HEK293 (cell line): ENCODE results near the gene SP5.

ENCODE experiments used
- CTCF ChIA-PET: fragments of 350-600 bp; formaldehyde crosslinking; extraction: SDS; loops from one replicate; lab custom pipeline; 2021; ENCODE audit warnings: antibody characterized with exemption; lab: Yijun Ruan, JAX
- POLR2A ChIA-PET: fragments of 300-600 bp; formaldehyde crosslinking; extraction: SDS; loops from one replicate; lab custom pipeline; 2020; ENCODE audit warnings: antibody characterized with exemption, inconsistent platforms; lab: Yijun Ruan, JAX
- H3K27ac ChIP-seq: fragments of 200-500 bp; sonication (Bioruptor generic); 2 replicates; pipeline ENCODE4 v1.5.1; 2014; ENCODE audit warnings: low read depth, low read length, control low read depth, inconsistent platforms; ENCODE audit errors: extremely low read depth
- H3K36me3 ChIP-seq, 2 experiments: fragments of 200-500 bp in 1 of 2; sonication (Bioruptor generic) in 1 of 2; 1 replicate in 1 of 2; 2 replicates in 1 of 2; pipeline ENCODE4 v1.5.1; 2014 to 2017; ENCODE audit warnings: inconsistent platforms in 2 of 2, low read length in 2 of 2; ENCODE audit not compliant: control insufficient read depth in 2 of 2, insufficient read depth in 1 of 2
- H3K4me1 ChIP-seq: fragments of 200-500 bp; sonication (Bioruptor generic); 2 replicates; pipeline ENCODE4 v1.5.1; 2014; ENCODE audit warnings: mild to moderate bottlenecking, low read length, inconsistent platforms; ENCODE audit not compliant: control insufficient read depth, insufficient read depth
- H3K4me3 ChIP-seq: 2 replicates; pipeline ENCODE4 v1.5.1; 2011; ENCODE audit warnings: low read depth, mild to moderate bottlenecking, control low read depth, low read length, moderate library complexity
- H3K9me3 ChIP-seq: fragments of 200-500 bp; sonication (Bioruptor generic); 2 replicates; pipeline ENCODE4 v1.5.1; 2014; ENCODE audit warnings: low read depth, low read length, inconsistent platforms; ENCODE audit not compliant: control insufficient read depth, insufficient read depth
- AEBP2 ChIP-seq: fragments of 450-650 bp; formaldehyde crosslinking; IDR thresholded peaks from 2 replicates; pipeline ENCODE4 v1.5.1; 2016; ENCODE audit warnings: missing biosample characterization, missing genetic modification characterization, borderline replicate concordance
- GLIS1 ChIP-seq: fragments of 450-650 bp; formaldehyde crosslinking; IDR thresholded peaks from 2 replicates; pipeline ENCODE4 v1.5.1; 2016; ENCODE audit warnings: missing biosample characterization, missing genetic modification characterization
- HOXC10 ChIP-seq: sonication (generic); formaldehyde crosslinking; IDR thresholded peaks from 2 replicates; pipeline ENCODE4 v1.8.1; 2023; ENCODE audit warnings: mild to moderate bottlenecking, missing genetic modification reagents
- HOXD13 ChIP-seq: sonication (generic); formaldehyde crosslinking; IDR thresholded peaks from 2 replicates; pipeline ENCODE4 v1.8.0; 2022; ENCODE audit warnings: missing genetic modification reagents, borderline replicate concordance
- KLF9 ChIP-seq: fragments of 450-650 bp; formaldehyde crosslinking; IDR thresholded peaks from 2 replicates; pipeline ENCODE4 v1.5.1; 2016; ENCODE audit warnings: missing biosample characterization, missing genetic modification characterization, low read depth
- OVOL3 ChIP-seq: fragments of 450-650 bp; formaldehyde crosslinking; IDR thresholded peaks from 2 replicates; pipeline ENCODE4 v1.5.1; 2016; ENCODE audit warnings: missing biosample characterization, missing genetic modification characterization
- PRDM2 ChIP-seq: fragments of 450-650 bp; formaldehyde crosslinking; IDR thresholded peaks from 2 replicates; pipeline ENCODE4 v1.5.1; 2016; ENCODE audit warnings: missing biosample characterization, missing genetic modification characterization, borderline replicate concordance
- TRIM28 ChIP-seq: IDR thresholded peaks from 2 replicates; pipeline ENCODE4 v1.6.1; 2011; ENCODE audit warnings: low read length, control low read depth, borderline replicate concordance
- ZBTB10 ChIP-seq: fragments of 450-650 bp; formaldehyde crosslinking; IDR thresholded peaks from 2 replicates; pipeline ENCODE4 v1.5.1; 2016; ENCODE audit warnings: missing biosample characterization, missing genetic modification characterization
- ZBTB7A ChIP-seq: fragments of 450-650 bp; formaldehyde crosslinking; IDR thresholded peaks from 2 replicates; pipeline ENCODE4 v1.5.1; 2016; ENCODE audit warnings: low read depth, missing biosample characterization, missing genetic modification characterization
- ZBTB8A ChIP-seq: fragments of 450-650 bp; formaldehyde crosslinking; IDR thresholded peaks from 2 replicates; pipeline ENCODE4 v1.5.1; 2016; ENCODE audit warnings: missing biosample characterization, missing genetic modification characterization
- ZNF132 ChIP-seq: fragments of 450-650 bp; formaldehyde crosslinking; IDR thresholded peaks from 2 replicates; pipeline ENCODE4 v1.5.1; 2017; ENCODE audit warnings: missing biosample characterization, missing genetic modification characterization, borderline replicate concordance
- ZNF133 ChIP-seq: fragments of 450-650 bp; formaldehyde crosslinking; IDR thresholded peaks from 2 replicates; pipeline ENCODE4 v1.5.1; 2016; ENCODE audit warnings: missing biosample characterization, missing genetic modification characterization
- ZNF146 ChIP-seq: fragments of 450-650 bp; formaldehyde crosslinking; IDR thresholded peaks from 2 replicates; pipeline ENCODE4 v1.5.1; 2016; ENCODE audit warnings: missing biosample characterization, missing genetic modification characterization
- ZNF184 ChIP-seq: fragments of 450-650 bp; IDR thresholded peaks from 2 replicates; pipeline ENCODE4 v1.5.1; 2018; ENCODE audit warnings: missing biosample characterization, mild to moderate bottlenecking, missing genetic modification characterization
- ZNF214 ChIP-seq: fragments of 450-650 bp; formaldehyde crosslinking; IDR thresholded peaks from 2 replicates; pipeline ENCODE4 v1.5.1; 2017; ENCODE audit warnings: missing biosample characterization, mild to moderate bottlenecking, missing genetic modification characterization, borderline replicate concordance
- ZNF311 ChIP-seq: fragments of 450-650 bp; formaldehyde crosslinking; IDR thresholded peaks from 2 replicates; pipeline ENCODE4 v1.5.1; 2017; ENCODE audit warnings: missing biosample characterization, missing genetic modification characterization, borderline replicate concordance
- ZNF362 ChIP-seq: fragments of 450-650 bp; formaldehyde crosslinking; IDR thresholded peaks from 2 replicates; pipeline ENCODE4 v1.5.1; 2016; ENCODE audit warnings: missing biosample characterization, missing genetic modification characterization
- ZNF404 ChIP-seq: fragments of 450-650 bp; formaldehyde crosslinking; IDR thresholded peaks from 2 replicates; pipeline ENCODE4 v1.5.1; 2017; ENCODE audit warnings: missing biosample characterization, missing genetic modification characterization
- ZNF544 ChIP-seq: fragments of 450-650 bp; formaldehyde crosslinking; IDR thresholded peaks from 2 replicates; pipeline ENCODE4 v1.5.0; 2017; ENCODE audit warnings: missing biosample characterization, missing genetic modification characterization
- ZNF548 ChIP-seq: fragments of 450-650 bp; formaldehyde crosslinking; IDR thresholded peaks from 2 replicates; pipeline ENCODE4 v1.5.1; 2016; ENCODE audit warnings: missing biosample characterization, missing genetic modification characterization
- ZNF610 ChIP-seq: fragments of 450-650 bp; formaldehyde crosslinking; IDR thresholded peaks from 2 replicates; pipeline ENCODE4 v1.5.1; 2016; ENCODE audit warnings: missing biosample characterization, missing genetic modification characterization, borderline replicate concordance
- ZNF621 ChIP-seq: fragments of 450-650 bp; formaldehyde crosslinking; IDR thresholded peaks from 2 replicates; pipeline ENCODE4 v1.5.1; 2017; ENCODE audit warnings: missing biosample characterization, missing genetic modification characterization
- ZNF624 ChIP-seq: fragments of 450-650 bp; formaldehyde crosslinking; IDR thresholded peaks from 2 replicates; pipeline ENCODE4 v1.5.1; 2017; ENCODE audit warnings: missing biosample characterization, missing genetic modification characterization
- ZNF629 ChIP-seq: fragments of 450-650 bp; formaldehyde crosslinking; IDR thresholded peaks from 2 replicates; pipeline ENCODE4 v1.5.1; 2017; ENCODE audit warnings: missing biosample characterization, missing genetic modification characterization
- ZNF670 ChIP-seq: fragments of 450-650 bp; formaldehyde crosslinking; IDR thresholded peaks from 2 replicates; pipeline ENCODE4 v1.5.1; 2016; ENCODE audit warnings: missing biosample characterization, missing genetic modification characterization, low read depth
- ZNF677 ChIP-seq: fragments of 450-650 bp; IDR thresholded peaks from 2 replicates; pipeline ENCODE4 v1.5.0; 2018; ENCODE audit warnings: missing biosample characterization, mild to moderate bottlenecking, missing genetic modification characterization, moderate library complexity
- ZSCAN30 ChIP-seq: fragments of 450-650 bp; IDR thresholded peaks from 2 replicates; pipeline ENCODE4 v1.5.1; 2018; ENCODE audit warnings: missing biosample characterization, mild to moderate bottlenecking, missing genetic modification characterization, moderate library complexity

Gene SP5

GRCh38 chr2:170696948-170697347, 18.2 kb upstream of the SP5 start:
- Histone ChIP-seq H3K27ac (no peak overlapping the region), H3K9me3 (no peaks in the 10 kb centered on the region), H3K4me3 (no peak overlapping the region), H3K36me3 (no peaks in the 10 kb centered on the region), H3K4me1 (peaks cover 8% of the 10 kb centered on the region; the same call in 1 of the 2 replicates)
- TF ChIP-seq ZNF184 (tag by site-specific recombination) (no peak), ZBTB10 (tag by site-specific recombination) (no peak), ZBTB7A (no peak), PRDM2 (no peak), ZNF544 (tag by site-specific recombination) (no peak), OVOL3 (tag by site-specific recombination) (no peak), ZNF677 (tag by site-specific recombination) (no peak), HOXD13 (no peak), ZNF133 (tag by site-specific recombination) (no peak), ZSCAN30 (tag by site-specific recombination) (no peak), HOXC10 (no peak), ZBTB8A (no peak), GLIS1 (no peak), ZNF629 (no peak), ZNF670 (tag by site-specific recombination) (no peak), KLF9 (tag by site-specific recombination) (no peak), TRIM28 (no peak), ZNF311 (tag by site-specific recombination) (no peak)
- POLR2A ChIA-PET = no interaction called here
- CTCF ChIA-PET = no interaction called here

GRCh38 chr2:170701011-170701410, 14.1 kb upstream of the SP5 start:
- Histone ChIP-seq H3K4me3 (no peak overlapping the region), H3K9me3 (no peaks in the 10 kb centered on the region), H3K4me1 (peaks cover 1% of the 10 kb centered on the region; the same call in 1 of the 2 replicates), H3K27ac (no peak overlapping the region), H3K36me3 (no peaks in the 10 kb centered on the region)
- ChIA-PET POLR2A (no interaction called here), CTCF (interaction anchor here (0.9 to 1.1 kb wide), 3 partner anchors 12 to 303 kb away, joined by 3 to 5 read pairs (median 3); no protein-coding TSS in a partner anchor)
- TF ChIP-seq ZNF362 (tag by site-specific recombination) = no peak
- no peak for TF ChIP-seq ZNF404 (tag by site-specific recombination)
- TF ChIP-seq ZNF610 (tag by site-specific recombination) = no peak
- TF ChIP-seq ZNF146 (tag by site-specific recombination) = no peak
- TF ChIP-seq ZNF214 (tag by site-specific recombination) = no peak
- no peak for TF ChIP-seq ZNF621
- no peak for TF ChIP-seq ZNF132
- TF ChIP-seq ZNF624 (tag by site-specific recombination) = no peak
- TF ChIP-seq ZNF544 (tag by site-specific recombination) = no peak
- TF ChIP-seq AEBP2 (tag by site-specific recombination) = no peak
- no peak for TF ChIP-seq ZNF548 (tag by site-specific recombination)
